ENCODE data around the gene FEM1A. TPM values are rescaled to one million over a fixed set of nuclear protein-coding genes. Genes with fewer than 3 reads are reported as not detected.

Gene FEM1A
- total and polyA plus RNA-seq, 9 of the 15 experiments (the other 6 are each of a cell fraction or from before 2014, with no cell fraction given) = 0.08 to 19.0 (median 6.8) TPM

GRCh38 chr19:4754248-4754647 lies 37.3 kb upstream of the FEM1A start (continued):
- 0 out of 2 replicates have a peak, but pooled peaks have one; percentile 61 for TF ChIP-seq ZBTB40 (IDR thresholded peaks at IDR 0.05)
- TF ChIP-seq ZBTB40 (CRISPR knock-in tag; IDR thresholded peaks at IDR 0.05) = no peak
- TF ChIP-seq HMG20A (CRISPR knock-in tag; conservative IDR thresholded peaks at IDR 0.05) = no peak
- TF ChIP-seq FUS (optimal IDR thresholded peaks at IDR 0.05; ENCODE audit: low read depth, low read length) = no peak
- TF ChIP-seq, protein P1, sequence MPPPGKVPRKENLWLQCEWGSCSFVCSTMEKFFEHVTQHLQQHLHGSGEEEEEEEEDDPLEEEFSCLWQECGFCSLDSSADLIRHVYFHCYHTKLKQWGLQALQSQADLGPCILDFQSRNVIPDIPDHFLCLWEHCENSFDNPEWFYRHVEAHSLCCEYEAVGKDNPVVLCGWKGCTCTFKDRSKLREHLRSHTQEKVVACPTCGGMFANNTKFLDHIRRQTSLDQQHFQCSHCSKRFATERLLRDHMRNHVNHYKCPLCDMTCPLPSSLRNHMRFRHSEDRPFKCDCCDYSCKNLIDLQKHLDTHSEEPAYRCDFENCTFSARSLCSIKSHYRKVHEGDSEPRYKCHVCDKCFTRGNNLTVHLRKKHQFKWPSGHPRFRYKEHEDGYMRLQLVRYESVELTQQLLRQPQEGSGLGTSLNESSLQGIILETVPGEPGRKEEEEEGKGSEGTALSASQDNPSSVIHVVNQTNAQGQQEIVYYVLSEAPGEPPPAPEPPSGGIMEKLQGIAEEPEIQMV (tag; conservative IDR thresholded peaks at IDR 0.05; ENCODE audit: low read depth) = peak; percentile 98
- TF ChIP-seq ZBTB5 (IDR thresholded peaks at IDR 0.05) = peak; percentile 41; the same call in 1 of the 2 replicates
- peak; percentile 82 for TF ChIP-seq RFX1 (IDR thresholded peaks at IDR 0.05)
- TF ChIP-seq CEBPB (tag; IDR thresholded peaks at IDR 0.05) = 0 out of 2 replicates have a peak, but pooled peaks have one; percentile 29
- no peak for TF ChIP-seq ZNF668 (CRISPR knock-in tag; IDR thresholded peaks at IDR 0.05)
- TF ChIP-seq ZNF253 (CRISPR knock-in tag; conservative IDR thresholded peaks at IDR 0.05) = no peak
- no peak for TF ChIP-seq MIER1 (IDR thresholded peaks at IDR 0.05; ENCODE audit: low read depth)
- TF ChIP-seq FOXA3 (CRISPR knock-in tag; conservative IDR thresholded peaks at IDR 0.05 in 1 of 2, IDR thresholded peaks at IDR 0.05 in 1 of 2) = no peak
